Smooth muscle cell of the pulmonary artery (primary cell): ENCODE results near the gene KIF23. TPM values are rescaled to one million over a fixed set of nuclear protein-coding genes. Genes with fewer than 3 reads are reported as not detected.

Experiments used
- total RNA-seq: library from RNA; depleted of rRNA; stranded (reverse); fragments of >200 nt; gene quantifications from 2 replicates; pipeline ENCODE4 v1.2.3, GENCODE V29; 2014

The KIF23 gene
- total RNA-seq: 8.6 and 12.8 TPM in 2 replicates

GRCh38 chr15:69413822-69414700 lies at the start of gene KIF23:
Gene KIF23, plus strand, starts transcription at chr15:69414349. Its CDS starts 117 bp downstream, at chr15:69414466.

GRCh38 chr15:69452692-69453521 lies 38.8 kb downstream of the KIF23 start, which contains the start of gene RPLP1:
Gene RPLP1, plus strand, starts transcription at chr15:69452818. Its CDS starts 131 bp downstream, at chr15:69452949.

Other genes with a start within 250 kb of the KIF23 start
- gene PAQR5, start 115.4 kb upstream of the KIF23 start, total RNA-seq: 0.03 and 2.7 TPM in 2 replicates
- gene RPLP1, start 38.5 kb downstream of the KIF23 start, total RNA-seq: 47.8 and 48.5 TPM in 2 replicates